Body of pancreas (tissue), 4 donors: ENCODE measurements around the gene E2F2. TPM values are rescaled to one million over a fixed set of nuclear protein-coding genes. Genes with fewer than 3 reads are reported as not detected.

ENCODE experiments used
- ATAC-seq: fragments of 150-250 bp; one replicate; pipeline ENCODE4 v1.9.1; 2016
- DNase-seq, 4 donors: peaks; one replicate each; pipeline ENCODE4 v3.0.0-alpha.2; 2019
- H3K27ac ChIP-seq, 4 donors: fragments of 200-600 bp; sonication (generic); 1 replicate in 3 of 4; 2 replicates in 1 of 4; pipeline versions ENCODE4 v1.5.1 to v1.6.1; 2016 to 2019; ENCODE audit warnings: mild to moderate bottlenecking in 1 of 4, mixed read lengths in 1 of 4, moderate library complexity in 1 of 4
- H3K27me3 ChIP-seq, 2 donors: fragments of 200-600 bp; sonication (generic); one replicate each; pipeline ENCODE4 v1.6.0; 2016; ENCODE audit warnings: mild to moderate bottlenecking in 1 of 2
- H3K36me3 ChIP-seq, 2 donors: fragments of 200-600 bp; sonication (generic); replicated peaks in 1 of 2; 2 replicates each; pipeline ENCODE4 v1.5.1; 2016; ENCODE audit warnings: low read depth in 2 of 2; ENCODE audit not compliant: insufficient read depth in 1 of 2
- H3K4me1 ChIP-seq: fragments of 200-600 bp; sonication (generic); one replicate; pipeline ENCODE4 v1.6.0; 2016
- H3K4me3 ChIP-seq, 2 donors: fragments of 200-600 bp; sonication (generic); 1 replicate in 1 of 2; 2 replicates in 1 of 2; pipeline ENCODE4 v1.5.1; 2016 to 2019
- H3K9me3 ChIP-seq, 3 donors: fragments of 200-600 bp; sonication (generic); 1 replicate in 2 of 3; 2 replicates in 1 of 3; pipeline ENCODE4 v1.5.1; 2016
- CTCF ChIP-seq, 7 experiments: fragments of 450-650 bp in 4 of 7; fragments of 200-600 bp in 3 of 7; sonication (generic) in 3 of 7; IDR thresholded peaks; one replicate each; pipeline ENCODE4 v1.5.1; 2016 to 2019; ENCODE audit warnings: antibody characterized with exemption in 7 of 7
- POLR2A ChIP-seq, 3 donors: fragments of 450-650 bp; IDR thresholded peaks; one replicate each; pipeline ENCODE4 v1.6.1; 2016; ENCODE audit warnings: antibody characterized with exemption in 3 of 3, mild to moderate bottlenecking in 2 of 3
- WGBS, 2 donors: methylation state at CpG; one replicate each; pipeline ENCODE4 v1.1.5; 2017; 5-methylcytosine and 5-hydroxymethylcytosine counted together
- intact Hi-C: fragments of 100-400 bp; cut with DNase I; formaldehyde crosslinking; loops from one replicate; pipeline ENCODE4 v1.15.1; 2023
- total RNA-seq, 2 donors: library from RNA; depleted of rRNA; stranded (reverse); fragments of >200 nt; gene quantifications; one replicate each; pipeline ENCODE4 v1.1.0, GENCODE V29; 2016

Gene E2F2
- total RNA-seq, 2 donors from 2014 or later, result under 0.01 TPM; not detected in 1

- Histone ChIP-seq H3K36me3 (no peaks in the 10 kb centered on the region), H3K4me3 (no peak overlapping the region), H3K9me3 (no peaks in the 10 kb centered on the region), H3K27me3 (no peaks in the 10 kb centered on the region), H3K27ac (peak overlapping the region in 3 of 4 donors; percentile 46 to 94 (median 93)), H3K4me1 (peaks cover 59% of the 10 kb centered on the region)
- WGBS, 2 donors, result 54 to 57% methylated on average over 9 of the region's 9 CpGs
- TF ChIP-seq CTCF (IDR thresholded peaks at IDR 0.05), result no peak
- no peak for TF ChIP-seq POLR2A (IDR thresholded peaks at IDR 0.05)
- ATAC-seq (no peak), DNase-seq (no peak)
- intact Hi-C loops, result no loop called here
Observed at GRCh38 chr1:23563003-23563402, 32.0 kb upstream of the E2F2 start.

GRCh38 chr1:23562137-23562876 lies 31.3 kb upstream of the E2F2 start:
- Histone ChIP-seq H3K9me3 (no peaks in the 10 kb centered on the region), H3K36me3 (no peaks in the 10 kb centered on the region), H3K4me3 (no peak overlapping the region), H3K4me1 (peaks cover 59% of the 10 kb centered on the region), H3K27me3 (no peaks in the 10 kb centered on the region), H3K27ac (peak overlapping the region in 3 of 4 donors; percentile 46 to 94 (median 93))
- peak; percentile 94 to 96 (median 96) for DNase-seq
- TF ChIP-seq POLR2A (IDR thresholded peaks at IDR 0.05), result peak in 2 of 3 donors; percentile 44 to 58
- TF ChIP-seq CTCF (IDR thresholded peaks at IDR 0.05), result no peak
- intact Hi-C loops, result no loop called here
- WGBS, 2 donors, result 1 to 2% methylated on average over 19 of the region's 19 CpGs
- peak; percentile 78 for ATAC-seq

GRCh38 chr1:23561813-23562100 lies 30.7 kb upstream of the E2F2 start:
- ATAC-seq (no peak), DNase-seq (no peak)
- Histone ChIP-seq H3K9me3 (no peaks in the 10 kb centered on the region), H3K36me3 (no peaks in the 10 kb centered on the region), H3K4me3 (no peak overlapping the region), H3K4me1 (peaks cover 65% of the 10 kb centered on the region), H3K27ac (peak overlapping the region; percentile 27 to 94 (median 70)), H3K27me3 (no peaks in the 10 kb centered on the region)
- no peak for TF ChIP-seq POLR2A (IDR thresholded peaks at IDR 0.05)
- 51 to 62% methylated on average over 2 of the region's 2 CpGs for WGBS, 2 donors
- intact Hi-C loops, result no loop called here

- H3K36me3 ChIP-seq, result no peaks in the 10 kb centered on the region
- ATAC-seq (no peak), DNase-seq (no peak)
- H3K27ac ChIP-seq, result peak overlapping the region; percentile 27 to 94 (median 70)
- no peaks in the 10 kb centered on the region for H3K9me3 ChIP-seq
- intact Hi-C loops, result no loop called here
- no peak overlapping the region for H3K4me3 ChIP-seq
- H3K27me3 ChIP-seq, result no peaks in the 10 kb centered on the region
- 66 to 67% methylated on average over 6 of the region's 6 CpGs for WGBS, 2 donors
- TF ChIP-seq POLR2A (IDR thresholded peaks at IDR 0.05), result no peak
- no peak for TF ChIP-seq CTCF (IDR thresholded peaks at IDR 0.05)
- H3K4me1 ChIP-seq, result peaks cover 70% of the 10 kb centered on the region
Observed at GRCh38 chr1:23561076-23561812, 30.2 kb upstream of the E2F2 start.

GRCh38 chr1:23559985-23560741 lies 29.1 kb upstream of the E2F2 start:
- Histone ChIP-seq H3K27ac (peak overlapping the region; percentile 90 to 94 (median 92)), H3K36me3 (no peaks in the 10 kb centered on the region), H3K4me1 (peaks cover 81% of the 10 kb centered on the region), H3K4me3 (no peak overlapping the region), H3K27me3 (no peaks in the 10 kb centered on the region), H3K9me3 (no peaks in the 10 kb centered on the region)
- TF ChIP-seq POLR2A (IDR thresholded peaks at IDR 0.05) (no peak), CTCF (IDR thresholded peaks at IDR 0.05) (no peak)
- DNase-seq, result no peak
- WGBS, 2 donors, result 18 to 30% methylated on average over 6 of the region's 6 CpGs
- intact Hi-C loops, result no loop called here
- no peak for ATAC-seq
